Activated T-helper 2 cell treated with anti-CD3 and anti-CD28 coated beads, Interferon-gamma antibody, Interleukin-2, Interleukin-4, amounts not matched to agents 10 μg/mL and 5 μg/mL and 100 μg/mL, durations not matched to agents 14 hours and 24 hours and 36 hours (primary cell): Measurements from ENCODE around the gene RAB37. TPM values are rescaled to one million over a fixed set of nuclear protein-coding genes. Genes with fewer than 3 reads are reported as not detected.

Source experiments
- DNase-seq: peaks from one replicate; pipeline ENCODE4 v3.0.0; 2021; ENCODE audit warnings: low spot score
- H3K27ac Mint-ChIP-seq: one replicate; pipeline ENCODE4 v1.8.0; 2021; ENCODE audit warnings: mixed read lengths
- H3K27me3 Mint-ChIP-seq: one replicate; pipeline ENCODE4 v1.8.0; 2021; ENCODE audit warnings: low read depth, mixed read lengths
- H3K36me3 Mint-ChIP-seq: one replicate; pipeline ENCODE4 v1.8.0; 2021; ENCODE audit warnings: low read depth, mixed read lengths
- H3K4me1 Mint-ChIP-seq: one replicate; pipeline ENCODE4 v1.8.0; 2021; ENCODE audit warnings: low read depth, mixed read lengths
- H3K4me3 Mint-ChIP-seq: one replicate; pipeline ENCODE4 v1.8.0; 2021; ENCODE audit warnings: low read depth, mild to moderate bottlenecking, moderate library complexity, mixed read lengths
- H3K9me3 Mint-ChIP-seq: one replicate; pipeline ENCODE4 v1.8.0; 2021; ENCODE audit warnings: mixed read lengths
- intact Hi-C: fragments of 100-400 bp; cut with micrococcal nuclease; formaldehyde crosslinking; loops from one replicate; pipeline ENCODE4 v1.15.1; 2023
- total RNA-seq: library from RNA; stranded (reverse); gene quantifications from 2 replicates; pipeline ENCODE4 v1.2.3, GENCODE V29; 2022

Gene RAB37
- total RNA-seq, 1 donor from 2014 or later, result 9.7 TPM

DNA sequence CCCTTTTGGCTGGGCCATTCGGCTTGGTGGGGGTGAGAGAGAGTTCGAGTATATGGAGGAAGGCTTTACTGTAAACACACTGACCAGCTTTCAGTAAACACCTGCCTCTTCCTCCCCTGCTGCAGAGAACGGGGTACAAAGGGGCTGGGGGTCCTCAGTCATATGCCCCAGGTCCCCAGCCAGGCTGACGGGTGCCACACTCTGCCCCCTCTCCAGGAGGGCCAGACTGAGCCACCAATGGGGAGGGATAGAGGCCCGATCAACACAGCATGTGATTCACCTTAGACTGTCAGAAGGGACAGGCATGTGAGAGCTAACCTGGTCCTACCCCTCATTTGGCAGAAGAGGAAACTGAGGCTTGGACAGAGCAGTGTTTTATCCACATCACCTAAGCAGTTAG lies 24.4 kb downstream of the RAB37 start:
- no peaks in the 10 kb centered on the region for H3K27me3 Mint-ChIP-seq
- no peak overlapping the region for H3K27ac Mint-ChIP-seq
- no peaks in the 10 kb centered on the region for H3K9me3 Mint-ChIP-seq
- peaks cover 37% of the 10 kb centered on the region for H3K4me1 Mint-ChIP-seq
- intact Hi-C loops, result no loop called here
- no peak for DNase-seq
- peaks cover 18% of the 10 kb centered on the region for H3K36me3 Mint-ChIP-seq
- H3K4me3 Mint-ChIP-seq, result no peak overlapping the region

DNA sequence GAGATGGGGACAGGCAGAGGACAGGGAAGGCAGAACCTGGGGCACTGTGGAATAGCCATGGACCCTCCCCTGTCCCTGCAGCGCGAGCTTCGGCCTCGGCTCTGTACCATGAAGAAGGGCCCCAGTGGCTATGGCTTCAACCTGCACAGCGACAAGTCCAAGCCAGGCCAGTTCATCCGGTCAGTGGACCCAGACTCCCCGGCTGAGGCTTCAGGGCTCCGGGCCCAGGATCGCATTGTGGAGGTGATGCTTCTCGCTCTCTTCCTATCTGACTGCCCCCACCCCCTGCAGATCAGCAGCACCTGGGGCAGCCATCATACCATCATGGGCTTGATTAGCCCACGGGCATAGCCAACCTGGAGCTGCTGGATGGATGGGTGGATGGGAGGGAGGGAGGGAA lies 24.9 kb downstream of the RAB37 start:
- H3K9me3 Mint-ChIP-seq, result no peaks in the 10 kb centered on the region
- H3K4me1 Mint-ChIP-seq, result peaks cover 33% of the 10 kb centered on the region
- no peak overlapping the region for H3K4me3 Mint-ChIP-seq
- DNase-seq, result no peak
- intact Hi-C loops, result no loop called here
- H3K27me3 Mint-ChIP-seq, result no peaks in the 10 kb centered on the region
- H3K36me3 Mint-ChIP-seq, result peaks cover 21% of the 10 kb centered on the region
- H3K27ac Mint-ChIP-seq, result no peak overlapping the region

DNA sequence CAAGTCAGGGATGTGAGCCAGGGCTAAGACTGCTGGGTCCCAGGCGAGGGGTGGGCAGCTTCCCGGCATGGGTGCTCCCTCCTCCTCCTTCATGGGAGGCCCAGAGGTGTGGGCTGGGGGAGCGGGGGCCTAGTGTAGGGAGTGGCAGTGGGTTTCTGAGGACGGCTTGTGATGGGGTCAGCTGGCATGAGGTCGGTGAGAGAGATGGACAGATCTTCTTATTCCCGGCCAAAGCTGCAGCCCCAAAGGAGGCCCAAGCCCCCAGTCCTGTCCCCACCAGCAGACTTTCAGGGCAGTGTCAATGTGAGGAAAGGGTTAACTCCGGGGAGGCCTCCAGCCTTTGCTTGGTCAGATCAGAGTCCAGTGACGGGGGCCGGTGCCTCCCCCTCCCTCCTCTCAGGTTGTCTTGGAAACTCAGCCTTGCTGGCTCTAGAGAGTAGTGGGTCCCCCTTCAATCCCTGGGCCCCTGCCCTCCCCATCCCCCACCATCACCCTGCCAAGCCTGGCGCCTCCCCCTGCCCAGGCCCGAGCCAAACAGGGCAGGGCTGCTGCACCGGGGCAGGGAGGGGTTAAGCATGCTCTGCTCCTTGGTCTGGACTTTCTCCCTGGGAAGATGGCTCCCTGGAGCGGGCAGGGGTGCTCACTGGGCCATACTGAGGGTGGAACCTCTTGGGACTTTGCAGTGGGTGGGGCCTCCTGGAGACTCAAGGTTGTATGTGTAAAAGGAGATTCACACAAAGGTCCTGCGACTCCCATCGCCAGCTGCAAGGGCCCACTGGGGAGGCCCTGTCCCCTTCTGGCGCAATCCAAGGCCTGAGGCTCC lies 26.7 kb downstream of the RAB37 start:
- Mint-ChIP-seq H3K36me3 (peaks cover 28% of the 10 kb centered on the region), H3K4me1 (peaks cover 23% of the 10 kb centered on the region), H3K9me3 (no peaks in the 10 kb centered on the region), H3K4me3 (no peak overlapping the region), H3K27me3 (no peaks in the 10 kb centered on the region), H3K27ac (no peak overlapping the region)
- DNase-seq, result no peak
- intact Hi-C loops, result no loop called here

DNA sequence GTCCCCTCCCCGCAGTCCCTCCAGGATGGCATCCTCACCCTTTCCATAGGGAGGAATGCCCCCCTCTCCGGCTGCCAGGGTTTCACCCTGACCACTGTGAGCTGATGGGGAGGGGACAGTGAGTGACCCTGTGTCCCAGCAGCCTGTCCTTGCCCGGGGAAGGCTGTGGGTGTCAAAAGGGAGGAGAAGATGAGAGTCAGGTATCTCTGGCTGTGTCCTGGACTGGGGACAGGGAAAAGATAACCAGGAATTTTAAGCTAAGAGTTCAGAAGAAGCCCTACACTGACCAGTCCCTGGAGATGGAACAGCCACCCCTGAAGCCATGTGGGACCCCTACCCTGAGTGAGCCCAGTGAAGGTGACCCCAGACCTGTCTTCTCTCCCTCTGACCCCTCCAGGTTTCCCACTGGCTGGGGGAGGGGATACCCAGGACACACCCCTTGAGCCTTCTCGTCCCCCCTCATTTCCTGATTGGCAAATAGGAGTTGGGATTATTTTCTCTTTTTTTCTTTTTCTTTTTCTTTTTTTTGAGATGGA lies 27.8 kb downstream of the RAB37 start:
- H3K36me3 Mint-ChIP-seq, result peaks cover 36% of the 10 kb centered on the region
- no peaks in the 10 kb centered on the region for H3K9me3 Mint-ChIP-seq
- peaks cover 15% of the 10 kb centered on the region for H3K4me1 Mint-ChIP-seq
- DNase-seq, result no peak
- H3K4me3 Mint-ChIP-seq, result no peak overlapping the region
- H3K27ac Mint-ChIP-seq, result peak overlapping the region; percentile 17
- intact Hi-C loops, result no loop called here
- no peaks in the 10 kb centered on the region for H3K27me3 Mint-ChIP-seq

DNA sequence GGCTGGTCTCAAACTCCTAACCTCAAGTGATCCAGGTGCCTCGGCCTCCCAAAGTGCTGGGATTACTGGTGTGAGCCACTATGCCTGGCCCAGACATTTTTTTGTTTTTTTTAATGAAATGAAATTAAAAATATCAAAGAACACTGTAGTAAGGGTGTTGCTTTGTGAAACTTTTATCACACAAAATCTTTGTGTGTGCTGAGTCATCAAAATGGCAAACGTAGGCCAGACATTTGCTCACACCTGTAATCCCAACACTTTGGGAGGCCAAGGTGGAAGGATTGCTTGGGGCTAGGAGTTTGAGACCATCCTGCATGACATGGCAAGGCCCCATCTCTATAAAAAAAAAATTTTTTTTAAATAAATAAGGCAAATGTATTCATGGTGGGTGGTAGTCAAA lies 29.4 kb downstream of the RAB37 start:
- H3K27me3 Mint-ChIP-seq, result no peaks in the 10 kb centered on the region
- peaks cover 46% of the 10 kb centered on the region for H3K36me3 Mint-ChIP-seq
- intact Hi-C loops, result no loop called here

DNA sequence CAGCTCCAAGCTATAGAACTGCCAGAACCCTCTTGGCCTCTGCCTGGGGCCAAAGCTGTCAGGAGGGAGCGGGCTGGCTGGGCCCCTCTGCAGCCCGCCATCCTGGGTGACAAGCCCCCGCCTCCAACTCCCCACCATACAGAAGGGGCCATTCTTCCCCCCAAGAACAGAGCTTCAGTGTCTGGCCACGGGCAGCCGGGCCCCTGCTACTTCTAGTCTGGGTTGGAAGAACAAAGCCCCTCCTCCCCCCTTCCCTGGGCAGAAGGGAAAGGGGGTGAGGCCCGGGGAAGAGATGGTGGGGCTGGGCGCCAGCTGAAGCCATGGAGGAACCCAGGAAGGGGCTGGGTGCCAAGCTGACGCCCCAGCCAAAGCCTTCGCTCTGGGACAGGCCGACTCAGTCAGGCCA lies 30.1 kb downstream of the RAB37 start:
- H3K9me3 Mint-ChIP-seq, result no peaks in the 10 kb centered on the region
- H3K36me3 Mint-ChIP-seq, result peaks cover 53% of the 10 kb centered on the region
- no peak overlapping the region for H3K4me3 Mint-ChIP-seq
- H3K27me3 Mint-ChIP-seq, result no peaks in the 10 kb centered on the region
- H3K4me1 Mint-ChIP-seq, result peaks cover 13% of the 10 kb centered on the region
- no peak for DNase-seq
- intact Hi-C loops, result no loop called here
- no peak overlapping the region for H3K27ac Mint-ChIP-seq

More for the DNA sequence above, 29.4 kb downstream of the RAB37 start:
- no peak overlapping the region for H3K4me3 Mint-ChIP-seq
- no peak for DNase-seq
- H3K27ac Mint-ChIP-seq, result no peak overlapping the region
- H3K9me3 Mint-ChIP-seq, result no peaks in the 10 kb centered on the region
- H3K4me1 Mint-ChIP-seq, result peaks cover 14% of the 10 kb centered on the region

DNA sequence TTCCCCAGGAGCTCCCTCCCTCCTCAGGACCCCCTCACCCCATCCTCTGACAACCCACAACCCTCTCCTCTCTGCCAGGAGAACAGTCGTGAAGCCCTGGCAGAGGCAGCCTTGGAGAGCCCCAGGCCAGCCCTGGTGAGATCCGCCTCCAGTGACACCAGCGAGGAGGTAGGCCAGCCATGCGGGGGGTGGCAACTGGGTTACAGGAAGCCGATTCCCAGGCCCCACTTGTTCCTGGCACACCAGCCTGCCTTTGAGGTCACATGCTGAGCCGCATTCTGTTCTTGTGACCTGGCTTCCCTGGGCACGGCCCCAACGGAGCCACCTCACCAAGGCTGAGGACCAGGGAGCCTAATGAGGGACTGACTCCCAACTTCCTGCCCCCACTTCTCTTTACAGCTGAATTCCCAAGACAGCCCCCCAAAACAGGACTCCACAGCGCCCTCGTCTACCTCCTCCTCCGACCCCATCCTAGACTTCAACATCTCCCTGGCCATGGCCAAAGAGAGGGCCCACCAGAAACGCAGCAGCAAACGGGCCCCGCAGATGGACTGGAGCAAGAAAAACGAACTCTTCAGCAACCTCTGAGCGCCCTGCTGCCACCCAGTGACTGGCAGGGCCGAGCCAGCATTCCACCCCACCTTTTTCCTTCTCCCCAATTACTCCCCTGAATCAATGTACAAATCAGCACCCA lies 31.2 kb downstream of the RAB37 start:
- Mint-ChIP-seq H3K27ac (no peak overlapping the region), H3K4me3 (no peak overlapping the region), H3K9me3 (no peaks in the 10 kb centered on the region), H3K4me1 (peaks cover 13% of the 10 kb centered on the region), H3K36me3 (peaks cover 58% of the 10 kb centered on the region), H3K27me3 (no peaks in the 10 kb centered on the region)
- intact Hi-C loops, result no loop called here
- DNase-seq, result no peak

DNA sequence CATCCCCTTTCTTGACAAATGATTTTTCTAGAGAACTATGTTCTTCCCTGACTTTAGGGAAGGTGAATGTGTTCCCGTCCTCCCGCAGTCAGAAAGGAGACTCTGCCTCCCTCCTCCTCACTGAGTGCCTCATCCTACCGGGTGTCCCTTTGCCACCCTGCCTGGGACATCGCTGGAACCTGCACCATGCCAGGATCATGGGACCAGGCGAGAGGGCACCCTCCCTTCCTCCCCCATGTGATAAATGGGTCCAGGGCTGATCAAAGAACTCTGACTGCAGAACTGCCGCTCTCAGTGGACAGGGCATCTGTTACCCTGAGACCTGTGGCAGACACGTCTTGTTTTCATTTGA lies 31.7 kb downstream of the RAB37 start:
- Mint-ChIP-seq H3K9me3 (no peaks in the 10 kb centered on the region), H3K4me3 (no peak overlapping the region), H3K27ac (peak overlapping the region; percentile 1), H3K27me3 (no peaks in the 10 kb centered on the region), H3K4me1 (peaks cover 13% of the 10 kb centered on the region), H3K36me3 (peaks cover 61% of the 10 kb centered on the region)
- DNase-seq, result no peak
- intact Hi-C loops, result no loop called here

DNA sequence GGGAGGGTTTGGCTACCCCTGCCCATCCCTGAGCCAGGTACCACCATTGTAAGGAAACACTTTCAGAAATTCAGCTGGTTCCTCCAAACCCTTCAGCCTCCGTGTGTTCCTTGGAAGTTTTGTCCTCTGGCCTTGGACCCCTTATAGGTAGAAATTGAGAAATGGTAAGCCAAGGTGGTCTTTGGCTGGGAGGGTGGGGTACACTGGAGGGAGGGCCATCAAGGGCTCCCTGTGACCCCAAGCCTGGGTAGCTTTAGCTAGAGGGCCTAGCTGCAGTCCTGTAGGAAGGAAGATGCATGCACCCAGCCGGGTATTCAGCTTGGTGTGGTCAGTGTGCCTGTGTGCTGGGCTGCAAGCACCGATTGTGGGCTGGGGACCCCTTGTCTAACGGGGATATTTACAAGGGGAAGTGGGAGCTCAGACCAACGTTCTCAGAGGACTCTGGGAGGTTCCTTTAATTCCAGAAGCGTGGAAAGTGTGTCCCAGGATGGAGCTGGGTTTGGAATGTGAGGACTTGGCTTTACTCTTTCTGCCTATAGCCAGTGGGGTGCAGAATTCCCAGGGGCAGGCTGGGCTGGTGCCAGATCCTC lies 32.3 kb downstream of the RAB37 start:
- Mint-ChIP-seq H3K4me1 (peaks cover 18% of the 10 kb centered on the region), H3K36me3 (peaks cover 67% of the 10 kb centered on the region)

DNA sequence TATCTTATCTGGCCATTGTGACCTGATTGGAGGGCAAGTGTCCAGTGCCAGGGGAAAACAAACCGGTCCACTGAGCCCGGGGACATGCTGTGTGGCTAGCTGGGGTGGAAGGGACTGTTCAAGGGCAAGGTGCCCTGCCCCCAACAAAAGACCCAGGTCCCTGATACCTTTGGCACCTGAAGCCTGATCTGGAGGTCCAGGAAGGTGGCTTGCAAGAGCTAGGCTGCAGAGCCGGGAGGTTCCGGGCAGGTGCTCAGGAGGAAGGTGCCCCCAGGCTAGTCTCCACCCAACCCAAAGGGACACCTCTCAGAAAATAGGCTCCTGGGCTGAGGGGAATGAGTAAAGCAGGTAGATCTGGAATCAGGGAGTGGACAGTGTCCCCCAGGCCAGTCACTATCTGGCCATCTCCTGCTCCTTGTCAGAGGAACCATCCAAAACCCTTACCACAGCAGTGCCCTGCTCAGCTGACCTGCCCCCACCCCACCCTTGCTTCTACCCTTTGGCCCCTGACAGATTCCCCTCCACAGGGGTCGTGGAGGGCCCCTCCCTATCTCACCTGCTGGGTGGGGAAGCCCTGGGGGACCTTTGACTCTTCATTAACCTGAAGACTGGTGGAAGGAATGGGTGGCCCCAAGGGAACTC lies 32.9 kb downstream of the RAB37 start:
- no peaks in the 10 kb centered on the region for H3K27me3 Mint-ChIP-seq
- peak overlapping the region; percentile 43 for H3K27ac Mint-ChIP-seq
- H3K36me3 Mint-ChIP-seq, result peaks cover 63% of the 10 kb centered on the region
- H3K4me3 Mint-ChIP-seq, result no peak overlapping the region
- intact Hi-C loops, result loop anchor here (1.0 kb wide), 3 partner anchors 22 to 113 kb away; partner anchors contain the start of gene NHERF1
- H3K9me3 Mint-ChIP-seq, result no peaks in the 10 kb centered on the region
- DNase-seq, result no peak
- peaks cover 18% of the 10 kb centered on the region for H3K4me1 Mint-ChIP-seq

More for the DNA sequence above, 32.3 kb downstream of the RAB37 start:
- no peaks in the 10 kb centered on the region for H3K27me3 Mint-ChIP-seq
- intact Hi-C loops, result no loop called here
- no peak for DNase-seq
- H3K27ac Mint-ChIP-seq, result no peak overlapping the region
- H3K9me3 Mint-ChIP-seq, result no peaks in the 10 kb centered on the region
- no peak overlapping the region for H3K4me3 Mint-ChIP-seq

DNA sequence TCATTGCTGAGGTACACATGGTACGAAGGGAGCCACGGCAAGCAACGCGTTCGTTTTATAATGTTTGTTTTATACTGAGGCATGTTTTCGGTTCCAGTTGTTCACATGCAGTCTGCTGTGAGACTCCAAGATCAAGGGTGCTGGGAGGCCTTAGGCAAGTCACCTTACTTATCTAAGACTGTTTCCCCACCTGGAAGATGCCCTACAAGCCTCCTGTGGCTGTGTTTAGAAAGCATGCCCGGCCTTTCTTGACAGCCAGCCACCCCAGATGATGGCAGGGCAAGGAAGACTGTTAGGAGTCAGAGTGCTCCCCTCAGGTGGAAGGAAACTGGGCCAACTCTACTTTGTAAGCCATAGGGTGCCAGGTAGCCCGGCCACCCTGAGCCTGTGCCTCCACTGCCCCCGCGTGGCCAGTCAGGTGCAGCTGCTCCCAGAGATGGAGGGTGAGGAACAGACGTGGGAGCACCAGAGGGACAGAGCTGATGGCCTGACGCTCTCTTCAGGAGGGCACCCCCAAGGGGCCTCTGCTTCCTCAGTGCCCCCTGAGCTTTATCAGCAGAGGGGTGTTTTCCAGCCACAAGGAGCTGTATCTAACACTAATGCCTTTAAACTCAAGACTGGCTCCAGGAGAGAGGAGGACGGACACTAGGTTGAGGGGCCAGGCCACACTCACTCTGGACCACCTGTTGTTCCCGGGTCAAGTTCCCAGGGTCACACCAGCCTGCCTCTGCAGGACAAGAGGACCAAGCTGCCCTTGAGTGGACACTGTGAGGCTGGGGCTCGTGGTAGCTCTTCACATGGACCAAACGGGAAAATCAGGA lies 33.7 kb downstream of the RAB37 start:
- Mint-ChIP-seq H3K27ac (peak overlapping the region; percentile 43), H3K9me3 (no peaks in the 10 kb centered on the region), H3K36me3 (peaks cover 64% of the 10 kb centered on the region), H3K4me3 (no peak overlapping the region), H3K4me1 (peaks cover 19% of the 10 kb centered on the region), H3K27me3 (no peaks in the 10 kb centered on the region)
- intact Hi-C loops, result loop anchor here (1.0 kb wide), 3 partner anchors 22 to 113 kb away; partner anchors contain the start of gene NHERF1
- DNase-seq, result peak; percentile 60
